PC-3 (cell line): ENCODE measurements around the gene CAND2.

Experiments used
- CTCF ChIP-seq: fragments of 300-600 bp; sonication (generic); conservative IDR thresholded peaks from 2 replicates; pipeline ENCODE4 v1.5.1; 2017; ENCODE audit warnings: antibody characterized with exemption, low read depth, mild to moderate bottlenecking, low read length
- EZH2 ChIP-seq: fragments of 300-600 bp; sonication (generic); IDR thresholded peaks from one replicate; pipeline ENCODE4 v1.6.1; 2017; ENCODE audit warnings: antibody characterized with exemption, mild to moderate bottlenecking, low read length; ENCODE audit not compliant: unreplicated experiment

- TF ChIP-seq EZH2 (no peak), CTCF (no peak)
Measured at GRCh38 chr3:12832350-12833221, 36.1 kb downstream of the CAND2 start.
